Stomach (tissue), 9 donors: ENCODE data around the gene MSN. TPM values are rescaled to one million over a fixed set of nuclear protein-coding genes. Genes with fewer than 3 reads are reported as not detected.
"Not testable (repeated sequence)": the region's sequence is repeated elsewhere in the genome, so short reads cannot be mapped to it uniquely, and the experiment has no call there.

ENCODE experiments used
- DNase-seq, 2 donors: peaks; one replicate each; pipeline versions ENCODE4 v3.0.0 to v3.0.0-alpha.2; 2013 to 2019
- H3K27ac ChIP-seq, 5 donors: fragments of 200-600 bp in 4 of 5; sonication (generic) in 4 of 5; one replicate each; pipeline ENCODE4 v1.5.1; 2013 to 2019; ENCODE audit warnings: mild to moderate bottlenecking in 1 of 5, moderate library complexity in 1 of 5
- H3K27me3 ChIP-seq, 3 donors: fragments of 200-600 bp; sonication (generic); one replicate each; pipeline ENCODE4 v1.5.1; 2017 to 2019; ENCODE audit warnings: mixed run types in 1 of 3
- H3K36me3 ChIP-seq, 4 donors: fragments of 200-600 bp; sonication (generic); 1 replicate in 3 of 4; 2 replicates in 1 of 4; pipeline ENCODE4 v1.5.1; 2016 to 2019
- H3K4me1 ChIP-seq, 4 donors: fragments of 200-600 bp; sonication (generic); one replicate each; pipeline ENCODE4 v1.5.1; 2016 to 2019
- H3K4me3 ChIP-seq, 4 donors: fragments of 200-600 bp; sonication (generic) in 3 of 4; one replicate each; pipeline ENCODE4 v1.5.1; 2016 to 2019; ENCODE audit warnings: mild to moderate bottlenecking in 1 of 4
- H3K9me3 ChIP-seq, 4 donors: fragments of 200-600 bp; sonication (generic); one replicate each; pipeline ENCODE4 v1.5.1; 2016 to 2019
- CTCF ChIP-seq, 7 experiments: fragments of 450-650 bp in 4 of 7; fragments of 200-600 bp in 3 of 7; sonication (generic) in 3 of 7; IDR thresholded peaks; one replicate each; pipeline ENCODE4 v1.5.1; 2016 to 2019; ENCODE audit warnings: antibody characterized with exemption in 7 of 7, control low read depth in 2 of 7, mild to moderate bottlenecking in 1 of 7
- EP300 ChIP-seq: sonication (generic); formaldehyde crosslinking; IDR thresholded peaks from one replicate; pipeline ENCODE4 v1.6.1; 2017; ENCODE audit warnings: antibody characterized with exemption
- POLR2A ChIP-seq, 4 donors: fragments of 450-650 bp; IDR thresholded peaks; one replicate each; pipeline ENCODE4 v1.6.1; 2016; ENCODE audit warnings: antibody characterized with exemption in 4 of 4, control low read depth in 2 of 4, mild to moderate bottlenecking in 1 of 4, moderate library complexity in 1 of 4
- POLR2AphosphoS5 ChIP-seq, 3 donors: sonication (generic); formaldehyde crosslinking; IDR thresholded peaks; one replicate each; pipeline ENCODE4 v1.6.1; 2016; ENCODE audit warnings: antibody characterized with exemption in 3 of 3
- WGBS, 5 donors: extraction: QIAGEN DNeasy Blood & Tissue Kit in 3 of 5; methylation state at CpG; one replicate each; pipeline versions ENCODE4 v1.1.5 to v1.1.7; 2013 to 2018; 5-methylcytosine and 5-hydroxymethylcytosine counted together
- intact Hi-C: fragments of 100-400 bp; cut with DNase I; formaldehyde crosslinking; loops from one replicate; pipeline ENCODE4 v1.15.1; 2023; ENCODE audit warnings: low total_unique reads
- polyA plus RNA-seq, 3 donors: library from polyadenylated mRNA; stranded (reverse); fragments of 200-250 nt; gene quantifications; one replicate each; pipeline ENCODE4 v1.2.3, GENCODE V29; 2013
- total RNA-seq, 5 donors: library from RNA; depleted of rRNA; stranded (reverse); fragments of >200 nt; gene quantifications; one replicate each; pipeline versions ENCODE4 v1.1.0 to v1.2.3, GENCODE V29; 2014 to 2016
- donor health status: healthy with polysubstance abuse.
- donor health status: Bipolar disorder and iron deficiency.
- donor health status: healthy.

The MSN gene
- total and polyA plus RNA-seq, 8 donors, result 50.0 to 90.2 (median 73.1) TPM

GRCh38 chrX:65652098-65652497 is 15.4 kb upstream of the MSN start:
- Histone ChIP-seq H3K36me3 (no peaks in the 10 kb centered on the region), H3K27ac (no peak overlapping the region), H3K4me1 (peaks cover 0 to 6% (median 0%) of the 10 kb centered on the region in 4 donors), H3K9me3 (peaks cover 0 to 8% (median 0%) of the 10 kb centered on the region in 4 donors), H3K4me3 (no peak overlapping the region), H3K27me3 (no peaks in the 10 kb centered on the region)
- TF ChIP-seq CTCF (IDR thresholded peaks at IDR 0.05), result no peak
- no peak for TF ChIP-seq EP300
- TF ChIP-seq POLR2A (IDR thresholded peaks at IDR 0.05), result no peak
- no peak for TF ChIP-seq POLR2AphosphoS5 (IDR thresholded peaks at IDR 0.05)
- intact Hi-C loops, result no loop called here
- no peak for DNase-seq
- WGBS, 5 donors, result 80 to 96% (median 91%) methylated on average over 1 of the region's 1 CpG

GRCh38 chrX:65657009-65657441 is 10.4 kb upstream of the MSN start:
- H3K27ac ChIP-seq, intact Hi-C loops, DNase-seq, H3K9me3 ChIP-seq, H3K4me3 ChIP-seq, H3K4me1 ChIP-seq, H3K36me3 ChIP-seq, H3K27me3 ChIP-seq: not testable (repeated sequence)
- WGBS, 5 donors, result 55 to 73% (median 69%) methylated on average over 4 to 5 of the region's 7 CpGs

- no peak for TF ChIP-seq CTCF (IDR thresholded peaks at IDR 0.05)
- no peak for TF ChIP-seq POLR2AphosphoS5 (IDR thresholded peaks at IDR 0.05)
- TF ChIP-seq POLR2A (IDR thresholded peaks at IDR 0.05), result no peak
- TF ChIP-seq EP300, result no peak
- WGBS, 5 donors, result 56 to 83% (median 71%) methylated on average over 5 of the region's 5 CpGs
- Histone ChIP-seq H3K27me3 (peaks cover 0 to 6% (median 0%) of the 10 kb centered on the region in 3 donors), H3K36me3 (no peaks in the 10 kb centered on the region), H3K9me3 (peaks cover 0 to 11% (median 0%) of the 10 kb centered on the region in 4 donors), H3K27ac (no peak overlapping the region), H3K4me1 (peaks cover 0 to 6% (median 0%) of the 10 kb centered on the region in 4 donors), H3K4me3 (no peak overlapping the region)
- DNase-seq, result no peak
- intact Hi-C loops, result no loop called here
These were observed 9.8 kb upstream of the MSN start for GRCh38 chrX:65657659-65658058.

- no peak overlapping the region for H3K27ac ChIP-seq
- H3K27me3 ChIP-seq, result peaks cover 0 to 6% (median 0%) of the 10 kb centered on the region in 3 donors
- peaks cover 0 to 11% (median 0%) of the 10 kb centered on the region in 4 donors for H3K9me3 ChIP-seq
- H3K4me3 ChIP-seq, result no peak overlapping the region
- intact Hi-C loops, result no loop called here
- TF ChIP-seq EP300 (no peak), CTCF (IDR thresholded peaks at IDR 0.05) (no peak), POLR2A (IDR thresholded peaks at IDR 0.05) (no peak), POLR2AphosphoS5 (IDR thresholded peaks at IDR 0.05) (no peak)
- peaks cover 0 to 6% (median 0%) of the 10 kb centered on the region in 4 donors for H3K4me1 ChIP-seq
- H3K36me3 ChIP-seq, result no peaks in the 10 kb centered on the region
- no peak for DNase-seq
These were observed 9.2 kb upstream of the MSN start for GRCh38 chrX:65658229-65658628.

- Histone ChIP-seq H3K27me3 (no peaks in the 10 kb centered on the region), H3K9me3 (peaks cover 0 to under 1% (median 0%) of the 10 kb centered on the region in 4 donors), H3K4me1 (peaks cover 0 to 16% (median 6%) of the 10 kb centered on the region in 4 donors), H3K4me3 (peak overlapping the region; percentile 61 to 68 (median 66)), H3K36me3 (no peaks in the 10 kb centered on the region), H3K27ac (peak overlapping the region; percentile 78 to 95 (median 91))
- TF ChIP-seq POLR2AphosphoS5 (IDR thresholded peaks at IDR 0.05) (no peak), CTCF (IDR thresholded peaks at IDR 0.05) (no peak), EP300 (no peak), POLR2A (IDR thresholded peaks at IDR 0.05) (no peak)
- DNase-seq, result no peak
- WGBS, 5 donors, result 3 to 49% (median 15%) methylated on average over 1 to 6 of the region's 6 CpGs
- intact Hi-C loops, result no loop called here
These were observed 324 bp upstream of the MSN start for GRCh38 chrX:65667157-65667502.
